Smooth muscle cell (in vitro differentiated cells): Measurements from ENCODE around the gene PHF24. TPM values are rescaled to one million over a fixed set of nuclear protein-coding genes. Genes with fewer than 3 reads are reported as not detected.
A peak's percentile ranks its signal among the peaks of the same experiment; 100 is the strongest.

Source experiments
- DNase-seq: peaks from one replicate; lab custom pipeline; 2025; ENCODE audit not compliant: unreplicated experiment; lab: John Stamatoyannopoulos, UW
- H2AFZ ChIP-seq: fragments of 200-600 bp; sonication (generic); 2 replicates; pipeline ENCODE4 v1.6.0; 2016; ENCODE audit warnings: antibody characterized with exemption, low read depth, mild to moderate bottlenecking
- H3F3A ChIP-seq: fragments of 200-600 bp; sonication (generic); 2 replicates; pipeline ENCODE4 v1.6.0; 2017; ENCODE audit warnings: antibody characterized with exemption, low read depth
- H3K27ac ChIP-seq: fragments of 200-600 bp; sonication (generic); 2 replicates; pipeline ENCODE4 v1.5.1; 2016; ENCODE audit warnings: low read depth, mild to moderate bottlenecking
- H3K27me3 ChIP-seq: fragments of 200-600 bp; sonication (generic); 2 replicates; pipeline ENCODE4 v1.6.1; 2016; ENCODE audit warnings: low read depth, mild to moderate bottlenecking
- H3K36me3 ChIP-seq: fragments of 200-600 bp; sonication (generic); 2 replicates; pipeline ENCODE4 v1.5.1; 2016; ENCODE audit warnings: low read depth
- H3K4me1 ChIP-seq: fragments of 200-600 bp; sonication (generic); 2 replicates; pipeline ENCODE4 v1.5.1; 2016; ENCODE audit warnings: low read depth
- H3K4me2 ChIP-seq: fragments of 200-600 bp; sonication (generic); 2 replicates; pipeline ENCODE4 v1.6.0; 2016; ENCODE audit warnings: mild to moderate bottlenecking
- H3K4me3 ChIP-seq: fragments of 200-600 bp; sonication (generic); 2 replicates; pipeline ENCODE4 v1.5.1; 2016; ENCODE audit warnings: mild to moderate bottlenecking
- H3K79me2 ChIP-seq: fragments of 200-600 bp; sonication (generic); 2 replicates; pipeline ENCODE4 v1.6.0; 2016; ENCODE audit warnings: low read depth, mild to moderate bottlenecking
- H3K9ac ChIP-seq: fragments of 200-600 bp; sonication (generic); 2 replicates; pipeline ENCODE4 v1.6.0; 2016; ENCODE audit warnings: low read depth
- H3K9me3 ChIP-seq: fragments of 200-600 bp; sonication (generic); replicated peaks from 2 replicates; pipeline ENCODE4 v1.5.1; 2016; ENCODE audit warnings: low read depth
- H4K20me1 ChIP-seq: fragments of 200-600 bp; sonication (generic); 2 replicates; pipeline ENCODE4 v1.6.0; 2016; ENCODE audit warnings: low read depth
- CTCF ChIP-seq: fragments of 200-600 bp; sonication (generic); IDR thresholded peaks from 2 replicates; pipeline ENCODE4 v1.5.1; 2017; ENCODE audit warnings: borderline replicate concordance, mild to moderate bottlenecking, antibody characterized with exemption; ENCODE audit not compliant: insufficient read depth, poor library complexity, severe bottlenecking
- WGBS: methylation state at CpG from one replicate; pipeline ENCODE4 v1.1.7; 2016; ENCODE audit warnings: low lambda C conversion rate; 5-methylcytosine and 5-hydroxymethylcytosine counted together
- polyA plus RNA-seq: library from polyadenylated mRNA; unstranded; fragments of >200 nt; fragmentation: Nextera tagmentation; extraction: Ambion mirVana; gene quantifications from 2 replicates; pipeline ENCODE4 v1.2.1, GENCODE V29; 2016
- total RNA-seq: library from RNA; depleted of rRNA; stranded (reverse); fragments of >200 nt; gene quantifications from 2 replicates; pipeline ENCODE4 v1.2.3, GENCODE V29; 2014

The PHF24 gene
- total and polyA plus RNA-seq, 2 experiments from 2014 or later: 0.07 to 0.22 TPM

- no peak overlapping the region for H2AFZ ChIP-seq
- no peak overlapping the region for H3K9ac ChIP-seq
- no peak overlapping the region for H3K4me3 ChIP-seq
- H3K27ac ChIP-seq: peak overlapping the region; percentile 56
- no peaks in the 10 kb centered on the region for H3K79me2 ChIP-seq
- no peaks in the 10 kb centered on the region for H3K9me3 ChIP-seq
- H4K20me1 ChIP-seq: no peaks in the 10 kb centered on the region
- H3K4me1 ChIP-seq: peaks cover 25% of the 10 kb centered on the region
- peaks cover 55% of the 10 kb centered on the region for H3K27me3 ChIP-seq
- no peak for TF ChIP-seq CTCF
- H3K36me3 ChIP-seq: no peaks in the 10 kb centered on the region
- DNase-seq: no peak
- no peaks in the 10 kb centered on the region for H3F3A ChIP-seq
- WGBS: 26% methylated on average over 5 of the region's 5 CpGs
- H3K4me2 ChIP-seq: peak overlapping the region; percentile 61
Observed at GRCh38 chr9:34961574-34962490, 3.7 kb downstream of the PHF24 start.

GRCh38 chr9:34962546-34962945 is 4.5 kb downstream of the PHF24 start:
- Histone ChIP-seq H3K27me3 (peaks cover 56% of the 10 kb centered on the region), H3K36me3 (no peaks in the 10 kb centered on the region), H3K79me2 (no peaks in the 10 kb centered on the region), H3K9ac (no peak overlapping the region), H3K4me2 (peak overlapping the region; percentile 61), H3K27ac (no peak overlapping the region), H3K4me3 (no peak overlapping the region), H2AFZ (no peak overlapping the region), H3F3A (no peaks in the 10 kb centered on the region), H4K20me1 (no peaks in the 10 kb centered on the region), H3K4me1 (peaks cover 25% of the 10 kb centered on the region), H3K9me3 (no peaks in the 10 kb centered on the region)
- TF ChIP-seq CTCF: no peak
- 88% methylated on average over 3 of the region's 3 CpGs for WGBS
- no peak for DNase-seq

GRCh38 chr9:34963552-34963951 is 5.5 kb downstream of the PHF24 start:
- Histone ChIP-seq H2AFZ (no peak overlapping the region), H3F3A (no peaks in the 10 kb centered on the region), H3K9ac (no peak overlapping the region), H3K4me1 (peaks cover 25% of the 10 kb centered on the region), H3K4me2 (no peak overlapping the region), H3K27ac (no peak overlapping the region), H3K4me3 (no peak overlapping the region), H3K79me2 (no peaks in the 10 kb centered on the region), H3K27me3 (peaks cover 61% of the 10 kb centered on the region), H3K36me3 (no peaks in the 10 kb centered on the region), H4K20me1 (no peaks in the 10 kb centered on the region), H3K9me3 (no peaks in the 10 kb centered on the region)
- DNase-seq: no peak
- WGBS: 83% methylated on average over 2 of the region's 2 CpGs
- no peak for TF ChIP-seq CTCF
